Left lung (tissue), 10 donors: ENCODE measurements around the gene GBP3. TPM values are rescaled to one million over a fixed set of nuclear protein-coding genes. Genes with fewer than 3 reads are reported as not detected.
"Not testable (repeated sequence)": the region's sequence is repeated elsewhere in the genome, so short reads cannot be mapped to it uniquely, and the experiment has no call there.

ENCODE experiments used
- ATAC-seq: fragments of 200-7000 bp; cut with Tn5 transposase; one replicate; pipeline ENCODE4 v1.9.1; 2020; ENCODE audit warnings: moderate library complexity
- DNase-seq, 4 donors: peaks; one replicate each; pipeline ENCODE4 v3.0.0-alpha.2; 2013 to 2020
- H3K27ac ChIP-seq, 2 donors: fragments of 200-600 bp; sonication (generic) in 1 of 2; one replicate each; pipeline versions ENCODE4 v1.5.0 to v1.8.0; 2020 to 2021
- H3K27me3 ChIP-seq, 2 donors: fragments of 200-600 bp; sonication (generic) in 1 of 2; one replicate each; pipeline versions ENCODE4 v1.5.0 to v1.8.0; 2020 to 2021
- H3K36me3 ChIP-seq, 2 donors: fragments of 200-600 bp; sonication (generic) in 1 of 2; one replicate each; pipeline versions ENCODE4 v1.5.0 to v1.8.0; 2020 to 2021
- H3K4me1 ChIP-seq, 2 donors: fragments of 200-600 bp; one replicate each; pipeline ENCODE4 v1.8.0; 2021
- H3K4me3 ChIP-seq, 2 donors: fragments of 200-600 bp; sonication (generic) in 1 of 2; one replicate each; pipeline versions ENCODE4 v1.5.0 to v1.8.0; 2020 to 2021; ENCODE audit warnings: mild to moderate bottlenecking in 1 of 2
- H3K9me3 ChIP-seq, 2 donors: fragments of 200-600 bp; sonication (generic) in 1 of 2; one replicate each; pipeline versions ENCODE4 v1.5.0 to v1.8.0; 2020 to 2021
- intact Hi-C, 2 donors: fragments of 100-400 bp; cut with DNase I; formaldehyde crosslinking; loops; one replicate each; pipeline versions ENCODE4 v1.11.2 to v1.14.2; 2022
- polyA plus RNA-seq, 6 donors: library from polyadenylated mRNA; unstranded; fragments of 120-200 nt; gene quantifications; one replicate each; pipeline ENCODE4 v1.2.1, GENCODE V29; 2013; ENCODE audit not compliant: insufficient read length in 6 of 6
- total RNA-seq, 2 donors: library from RNA; stranded (reverse); fragmentation: NEBNext Ultra II Directional; extraction: Animal tissue kit (Norgen Biotek cat#: 25700); gene quantifications; one replicate each; pipeline ENCODE4 v1.2.1, GENCODE V29; 2021
- TF ChIP-seq, protein P1 (sequence below), 2 donors: fragments of 200-600 bp; sonication (generic) in 1 of 2; IDR thresholded peaks; one replicate each; pipeline versions ENCODE4 v1.5.0 to v1.8.0; 2021; ENCODE audit warnings: antibody characterized with exemption in 2 of 2
- donor health status: DM: no; HTN: yes; CAD: no.
- donor health status: DM: no; HTN: no; CAD: no.

GBP3 gene
- total and polyA plus RNA-seq, 8 donors = 8.5 to 32.6 (median 14.3) TPM

- TF ChIP-seq, protein P1, sequence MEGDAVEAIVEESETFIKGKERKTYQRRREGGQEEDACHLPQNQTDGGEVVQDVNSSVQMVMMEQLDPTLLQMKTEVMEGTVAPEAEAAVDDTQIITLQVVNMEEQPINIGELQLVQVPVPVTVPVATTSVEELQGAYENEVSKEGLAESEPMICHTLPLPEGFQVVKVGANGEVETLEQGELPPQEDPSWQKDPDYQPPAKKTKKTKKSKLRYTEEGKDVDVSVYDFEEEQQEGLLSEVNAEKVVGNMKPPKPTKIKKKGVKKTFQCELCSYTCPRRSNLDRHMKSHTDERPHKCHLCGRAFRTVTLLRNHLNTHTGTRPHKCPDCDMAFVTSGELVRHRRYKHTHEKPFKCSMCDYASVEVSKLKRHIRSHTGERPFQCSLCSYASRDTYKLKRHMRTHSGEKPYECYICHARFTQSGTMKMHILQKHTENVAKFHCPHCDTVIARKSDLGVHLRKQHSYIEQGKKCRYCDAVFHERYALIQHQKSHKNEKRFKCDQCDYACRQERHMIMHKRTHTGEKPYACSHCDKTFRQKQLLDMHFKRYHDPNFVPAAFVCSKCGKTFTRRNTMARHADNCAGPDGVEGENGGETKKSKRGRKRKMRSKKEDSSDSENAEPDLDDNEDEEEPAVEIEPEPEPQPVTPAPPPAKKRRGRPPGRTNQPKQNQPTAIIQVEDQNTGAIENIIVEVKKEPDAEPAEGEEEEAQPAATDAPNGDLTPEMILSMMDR (IDR thresholded peaks at IDR 0.05) = no peak
- H3K36me3 ChIP-seq = peaks cover 0 to 77% of the 10 kb centered on the region in 2 donors
- no peaks in the 10 kb centered on the region for H3K9me3 ChIP-seq
- ATAC-seq (no peak), DNase-seq (peak in 1 of 4 donors; percentile 7)
- intact Hi-C loops = no loop called here
- no peak overlapping the region for H3K4me3 ChIP-seq
- H3K27me3 ChIP-seq = no peaks in the 10 kb centered on the region
- no peak overlapping the region for H3K27ac ChIP-seq
- H3K4me1 ChIP-seq = peaks cover 0 to 2% of the 10 kb centered on the region in 2 donors
Observed at GRCh38 chr1:89051300-89051954, 28.8 kb upstream of the GBP3 start.

DNA sequence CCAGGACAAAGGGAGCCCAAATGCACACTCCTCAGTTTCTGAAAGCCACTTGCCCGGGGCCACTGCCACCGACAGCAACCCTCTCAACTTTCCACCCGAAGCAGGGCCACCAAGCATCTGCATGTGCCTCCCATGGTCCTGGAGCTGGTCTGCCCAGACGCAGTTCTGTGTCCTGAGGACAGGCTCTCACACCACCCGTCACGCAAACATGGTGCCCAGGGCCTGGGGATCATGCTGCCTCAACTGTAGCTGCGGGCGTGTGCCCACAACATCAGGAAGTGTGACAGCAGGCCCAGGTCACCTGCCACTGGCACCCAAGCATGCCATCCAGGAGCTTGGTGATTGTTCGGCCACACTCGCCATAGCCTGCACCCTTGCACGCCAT, 28.0 kb upstream of the GBP3 start:
- TF ChIP-seq, protein P1 (IDR thresholded peaks at IDR 0.05) = no peak
- Histone ChIP-seq H3K4me3 (no peak overlapping the region), H3K9me3 (no peaks in the 10 kb centered on the region), H3K36me3 (peaks cover 0 to 69% of the 10 kb centered on the region in 2 donors), H3K4me1 (no peaks in the 10 kb centered on the region), H3K27me3 (no peaks in the 10 kb centered on the region), H3K27ac (no peak overlapping the region)
- ATAC-seq (no peak), DNase-seq (peak in 1 of 4 donors; percentile 52)
- intact Hi-C loops = no loop called here

GRCh38 chr1:89049901-89050648, 27.4 kb upstream of the GBP3 start:
- DNase-seq, H3K4me1 ChIP-seq, H3K4me3 ChIP-seq, intact Hi-C loops, H3K27me3 ChIP-seq, H3K27ac ChIP-seq, H3K9me3 ChIP-seq: not testable (repeated sequence)
- peaks cover 0 to 63% of the 10 kb centered on the region in 2 donors for H3K36me3 ChIP-seq
- peak; percentile 68 for ATAC-seq

- H3K4me1 ChIP-seq, intact Hi-C loops: not testable (repeated sequence)
- ATAC-seq = peak; percentile 39
Observed at GRCh38 chr1:89049187-89049586, 26.5 kb upstream of the GBP3 start.

DNA sequence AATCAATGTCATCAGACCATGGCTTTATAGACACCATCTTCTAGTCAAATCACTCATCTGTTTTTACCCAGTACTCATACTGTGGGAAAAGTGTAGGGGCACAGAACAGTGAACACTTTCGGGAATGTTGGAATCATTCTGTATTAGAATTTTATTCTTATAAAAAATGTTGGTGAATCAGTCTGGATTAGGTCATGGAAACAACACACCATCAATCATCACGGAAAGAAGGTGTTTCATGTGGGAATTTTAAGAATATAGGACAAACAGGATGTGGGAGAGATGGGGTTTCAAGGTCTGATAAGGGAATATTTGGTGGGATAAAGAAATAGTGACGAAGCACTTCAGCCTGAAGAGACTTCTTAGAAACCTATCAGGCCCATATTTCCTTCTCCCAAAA, 25.1 kb upstream of the GBP3 start:
- H3K36me3 ChIP-seq = peaks cover 0 to 47% of the 10 kb centered on the region in 2 donors
- TF ChIP-seq, protein P1 (IDR thresholded peaks at IDR 0.05) = no peak
- H3K4me3 ChIP-seq = no peak overlapping the region
- H3K4me1 ChIP-seq = no peaks in the 10 kb centered on the region
- peaks cover 0 to 11% of the 10 kb centered on the region in 2 donors for H3K9me3 ChIP-seq
- no peak overlapping the region for H3K27ac ChIP-seq
- no peaks in the 10 kb centered on the region for H3K27me3 ChIP-seq
- intact Hi-C loops = no loop called here
- ATAC-seq = no peak
- no peak for DNase-seq

More at GRCh38 chr1:89049187-89049586, 26.5 kb upstream of the GBP3 start:
- H3K27ac ChIP-seq, H3K27me3 ChIP-seq, H3K9me3 ChIP-seq, H3K4me3 ChIP-seq, DNase-seq: not testable (repeated sequence)
- peaks cover 0 to 56% of the 10 kb centered on the region in 2 donors for H3K36me3 ChIP-seq

DNA sequence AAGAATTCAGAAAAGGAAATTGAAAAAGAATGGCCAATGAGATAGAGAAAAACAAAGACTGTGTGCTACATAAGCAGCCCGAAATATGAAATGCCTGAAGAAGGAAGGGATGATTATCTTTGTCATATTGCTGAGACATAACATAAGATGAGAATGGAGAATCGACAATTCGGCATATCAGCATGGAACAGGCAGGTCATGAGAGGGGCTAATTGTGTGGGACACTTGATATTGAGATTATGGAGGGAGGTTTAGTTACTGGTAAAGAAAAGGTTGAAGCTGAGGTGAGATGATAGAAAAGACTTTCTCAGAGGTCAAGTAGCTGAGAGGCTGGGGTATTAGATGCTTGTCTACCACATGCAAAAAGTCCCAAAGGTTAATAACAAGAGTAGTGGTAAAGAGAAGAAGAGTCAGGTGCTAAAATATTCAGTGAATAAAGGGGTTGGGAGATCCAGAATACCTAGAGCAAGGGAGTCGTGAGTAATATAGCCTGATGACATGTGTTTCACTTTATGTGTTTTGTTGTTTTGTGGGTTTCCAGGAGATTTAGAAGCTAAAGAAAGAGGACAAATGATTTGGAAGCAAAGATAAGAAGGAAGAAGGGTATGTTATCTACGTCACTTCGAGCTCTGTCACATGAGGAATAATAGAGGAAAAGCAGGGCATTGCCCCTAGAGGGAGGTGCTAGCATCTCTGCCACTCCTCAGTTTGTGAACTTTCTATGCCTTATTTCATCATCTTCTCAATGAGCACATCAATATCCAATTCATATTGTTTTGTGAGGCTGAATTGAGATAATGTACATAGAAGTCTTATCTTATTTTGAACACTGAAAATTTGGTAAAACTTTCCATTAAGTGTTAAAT, 23.9 kb upstream of the GBP3 start:
- Histone ChIP-seq H3K36me3 (peaks cover 0 to 36% of the 10 kb centered on the region in 2 donors), H3K9me3 (peaks cover 0 to 11% of the 10 kb centered on the region in 2 donors)
- H3K4me3 ChIP-seq, ATAC-seq, intact Hi-C loops, H3K27me3 ChIP-seq, H3K27ac ChIP-seq, DNase-seq, H3K4me1 ChIP-seq: not testable (repeated sequence)
